GM19351 (cell line): ENCODE data around the gene CTNND1.
A peak's percentile ranks its signal among the peaks of the same experiment; 100 is the strongest.

Experiments
- ATAC-seq: cut with Tn5 transposase; IDR thresholded peaks from one replicate; pipeline ENCODE4 v1.9.1; 2021; ENCODE audit warnings: mild to moderate bottlenecking, moderate library complexity; ENCODE audit not compliant: unreplicated experiment

CTNND1 gene

DNA sequence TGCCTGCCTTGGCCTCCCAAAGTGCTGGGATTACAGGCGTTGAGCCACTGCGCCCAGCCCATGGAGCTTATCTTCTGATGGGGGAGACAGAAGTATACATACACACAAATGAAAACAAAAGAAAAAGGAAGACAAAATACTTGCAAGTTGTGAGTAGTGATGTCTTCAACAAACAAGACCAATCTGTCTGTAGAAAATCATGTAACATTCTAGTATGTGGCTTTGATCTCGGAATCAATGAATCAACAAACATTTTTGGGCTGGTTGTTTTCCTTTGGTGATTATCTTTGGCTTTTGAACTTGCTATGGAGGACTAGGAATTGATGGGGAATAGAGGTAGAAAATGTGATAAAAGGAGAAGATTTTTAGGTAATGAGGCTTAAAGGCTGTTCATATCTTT lies 3.4 kb upstream of the CTNND1 start:
- ATAC-seq: no peak

DNA sequence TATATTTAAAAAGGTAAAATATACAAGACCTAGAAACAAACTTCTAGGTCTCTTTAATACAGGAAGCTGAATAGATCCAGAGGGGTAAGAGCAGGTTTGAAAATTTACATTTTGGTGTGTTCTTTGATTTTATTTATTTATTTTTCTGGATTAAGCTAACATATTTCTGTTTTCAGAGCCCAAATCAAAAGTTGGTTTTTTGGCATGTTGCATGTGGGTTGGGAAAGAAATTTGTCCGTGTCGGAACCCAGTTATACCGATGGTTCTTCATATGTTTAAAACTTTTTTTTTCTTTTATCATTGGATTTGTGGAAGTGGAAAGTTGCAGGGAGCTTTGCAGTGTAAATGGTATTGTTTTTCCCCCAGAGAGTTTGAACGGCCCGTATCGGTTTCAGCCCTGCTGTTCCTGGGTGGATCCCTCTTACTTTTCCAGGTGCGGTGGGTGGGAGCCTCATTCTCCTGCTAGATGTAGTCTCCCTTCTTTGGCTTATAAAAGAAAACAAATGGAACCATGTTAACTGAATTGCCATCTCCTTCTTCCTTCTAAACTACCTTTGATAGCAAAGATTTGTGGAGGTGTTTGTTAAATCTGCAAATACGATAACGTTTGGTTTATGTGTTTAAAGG lies 746 bp downstream of the CTNND1 start:
- ATAC-seq: no peak

DNA sequence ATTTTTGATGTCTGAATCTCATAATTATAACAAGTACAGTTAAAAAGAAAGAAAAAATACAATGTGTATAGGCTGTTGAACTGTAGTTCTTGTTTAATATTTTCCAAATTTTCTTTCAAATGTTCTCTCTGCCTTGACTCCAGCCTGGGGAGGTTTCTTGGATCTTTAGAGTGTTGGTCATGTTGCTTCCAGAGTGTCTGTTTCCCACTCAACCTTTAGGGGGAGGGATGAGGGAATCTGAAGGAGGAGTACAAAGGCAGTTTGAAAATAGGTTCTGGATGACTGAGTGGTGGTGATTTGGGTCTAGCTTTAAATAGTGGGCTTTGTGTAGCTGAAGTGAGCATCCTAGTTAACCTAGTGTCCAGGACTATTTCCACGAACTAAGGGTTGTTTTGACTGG lies 2.0 kb downstream of the CTNND1 start:
- no peak for ATAC-seq

DNA sequence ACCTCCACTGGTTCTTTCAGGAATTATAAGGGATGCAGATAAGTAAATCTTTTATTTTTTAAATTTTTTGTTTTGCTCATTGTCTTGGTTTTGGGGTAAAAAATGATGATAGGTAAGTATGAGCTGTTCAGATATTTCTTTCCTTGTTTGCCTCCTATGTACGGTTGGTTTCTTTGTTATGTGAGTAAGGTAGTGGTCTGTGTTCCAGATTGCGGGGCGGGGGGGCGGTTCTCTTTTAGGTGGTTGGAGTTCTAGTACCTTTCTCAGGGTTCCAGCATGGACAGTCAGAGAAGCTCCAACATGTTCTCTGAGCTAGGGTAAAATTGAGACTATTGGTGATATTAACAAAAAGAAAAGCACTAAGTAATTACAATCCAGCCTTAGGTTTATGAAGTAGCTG lies 2.4 kb downstream of the CTNND1 start:
- no peak for ATAC-seq

DNA sequence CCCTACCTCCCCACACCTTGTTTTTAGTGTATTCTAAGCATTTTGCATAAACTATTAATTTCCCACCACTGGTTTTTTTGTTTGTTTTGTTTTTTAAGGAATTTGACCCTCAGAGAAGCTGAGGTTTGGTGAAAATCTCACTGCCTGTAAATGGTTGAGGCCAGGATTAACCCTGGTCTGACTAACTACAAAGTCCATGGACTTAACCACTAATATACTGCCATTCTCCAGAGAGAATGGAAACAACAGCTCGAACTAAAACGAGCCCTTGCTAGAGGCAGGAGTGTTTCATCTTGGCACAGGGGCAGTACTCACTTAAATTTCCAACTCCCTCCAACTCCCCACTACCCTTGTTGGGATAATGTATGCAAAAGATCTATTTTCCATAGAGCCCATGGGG lies 3.0 kb downstream of the CTNND1 start:
- no peak for ATAC-seq

DNA sequence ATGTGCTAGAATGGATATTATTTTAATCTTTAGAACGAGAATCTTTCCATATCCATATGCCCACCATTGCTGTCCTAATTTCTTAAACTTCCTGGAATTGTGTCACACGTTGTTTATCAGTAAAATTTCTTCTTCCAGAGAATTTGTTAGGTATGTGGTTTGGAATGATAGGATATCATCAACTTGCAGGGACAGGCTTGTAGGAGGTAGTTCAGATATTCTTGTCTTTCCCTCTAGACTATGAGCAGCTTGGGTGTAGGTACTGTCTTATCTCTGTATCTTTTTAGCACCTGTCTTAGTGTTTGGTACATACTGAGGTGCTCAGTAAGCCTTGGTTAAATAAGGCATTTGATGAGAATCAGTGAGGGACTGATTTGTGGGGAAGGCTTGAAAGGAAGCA lies 3.4 kb downstream of the CTNND1 start:
- ATAC-seq: no peak

DNA sequence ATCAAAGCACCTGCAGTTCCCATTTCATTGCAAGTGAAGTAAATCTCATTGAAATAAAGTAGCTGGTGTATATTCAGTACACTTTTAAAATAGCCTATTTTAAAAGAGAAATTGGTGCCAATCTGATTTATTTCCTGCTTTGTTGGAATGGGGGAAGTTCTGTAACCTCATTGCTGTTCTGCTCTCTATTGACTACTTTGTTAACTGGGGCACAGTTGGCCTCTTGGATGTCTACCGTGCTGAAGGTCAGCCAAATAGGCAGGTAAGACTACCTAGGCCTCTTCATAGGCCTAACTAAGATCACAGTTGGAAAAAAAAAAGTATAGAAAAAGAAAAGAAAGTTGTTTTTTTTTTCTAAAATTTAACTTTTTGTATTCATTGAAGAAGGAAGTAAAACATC lies 9.2 kb downstream of the CTNND1 start:
- no peak for ATAC-seq

DNA sequence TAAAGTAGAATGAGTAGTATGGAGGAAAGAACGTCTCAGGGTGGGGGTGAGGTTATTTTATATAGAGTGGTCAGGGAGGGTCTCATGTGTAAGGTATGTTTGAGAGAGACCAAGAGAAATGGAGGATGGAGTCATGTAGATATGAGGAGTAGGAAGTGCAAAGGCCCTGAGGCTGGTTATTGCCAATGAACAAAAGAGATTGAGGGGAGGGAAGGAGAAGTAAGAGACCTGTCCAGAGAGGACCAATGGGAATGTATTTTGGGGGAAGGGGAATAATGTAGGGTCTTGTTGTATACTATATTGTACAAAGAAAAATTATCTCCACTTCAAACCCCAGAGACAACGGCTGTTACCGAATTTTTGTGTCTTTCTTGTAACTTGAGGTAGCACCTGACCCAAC lies 9.8 kb downstream of the CTNND1 start:
- no peak for ATAC-seq

DNA sequence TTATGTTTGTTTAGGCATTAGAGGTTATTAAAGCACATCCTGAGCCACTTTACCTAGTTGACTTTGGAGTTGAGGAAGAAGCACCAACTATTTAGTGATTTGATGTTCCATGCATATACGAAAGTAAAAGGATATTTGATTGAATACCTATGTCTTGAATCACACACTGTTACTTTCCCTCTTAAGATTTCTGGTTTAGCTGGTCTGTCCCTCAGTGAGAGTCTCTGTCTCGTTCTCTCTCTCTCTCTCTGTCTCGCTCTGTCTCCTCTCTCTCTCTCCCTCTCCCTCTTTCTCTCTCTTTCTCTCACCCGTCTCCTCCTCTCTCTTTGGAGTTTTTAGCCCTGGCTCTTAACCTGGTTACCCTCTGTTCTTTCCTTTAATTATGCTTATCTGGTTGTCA lies 11.0 kb downstream of the CTNND1 start:
- no peak for ATAC-seq

DNA sequence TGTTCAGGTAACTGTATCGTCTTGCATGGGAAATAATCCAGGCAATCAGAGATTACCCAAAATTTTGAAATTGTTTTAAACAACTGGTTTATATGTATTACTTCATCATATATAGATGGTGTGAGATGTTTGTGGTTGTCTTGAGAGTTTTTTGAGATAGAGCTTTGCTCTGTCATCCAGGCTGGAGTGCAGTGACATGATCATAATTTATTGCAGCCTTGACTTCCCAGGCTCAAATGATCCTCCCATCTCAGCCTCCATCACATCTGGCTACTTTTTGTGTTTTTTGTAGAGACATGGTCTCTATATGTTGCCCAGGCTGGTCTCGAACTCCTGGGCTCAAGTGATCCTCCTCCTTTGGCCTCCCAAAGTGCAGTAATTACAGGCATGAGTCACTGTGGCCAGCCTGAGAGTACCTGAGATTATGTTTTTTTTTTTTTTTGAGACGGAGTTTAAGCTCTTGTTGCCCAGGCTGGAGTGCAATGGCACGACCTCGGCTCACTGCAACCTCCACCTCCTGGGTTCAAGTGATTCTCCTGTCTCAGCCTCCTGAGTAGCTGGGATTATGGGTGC lies 11.5 kb downstream of the CTNND1 start:
- no peak for ATAC-seq

DNA sequence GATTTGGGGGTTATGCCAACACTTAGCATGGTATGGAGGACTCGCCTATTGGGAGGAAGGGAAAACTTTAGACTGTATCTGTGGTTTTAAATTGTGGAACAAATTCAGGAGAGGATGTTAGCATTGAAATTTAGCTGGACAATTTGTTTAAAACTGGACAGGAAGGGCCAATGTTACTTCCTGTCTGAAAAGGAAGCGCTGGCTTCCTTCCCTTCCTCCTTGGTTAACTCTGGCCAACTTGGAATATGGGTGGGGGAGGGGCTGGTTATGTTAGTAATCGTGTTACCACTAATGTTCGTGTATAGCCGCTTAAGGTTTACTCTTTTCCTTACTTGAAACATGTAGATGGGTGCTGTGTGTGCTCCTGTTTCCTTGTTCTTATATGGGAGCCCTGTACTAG lies 13.9 kb downstream of the CTNND1 start:
- ATAC-seq: no peak

DNA sequence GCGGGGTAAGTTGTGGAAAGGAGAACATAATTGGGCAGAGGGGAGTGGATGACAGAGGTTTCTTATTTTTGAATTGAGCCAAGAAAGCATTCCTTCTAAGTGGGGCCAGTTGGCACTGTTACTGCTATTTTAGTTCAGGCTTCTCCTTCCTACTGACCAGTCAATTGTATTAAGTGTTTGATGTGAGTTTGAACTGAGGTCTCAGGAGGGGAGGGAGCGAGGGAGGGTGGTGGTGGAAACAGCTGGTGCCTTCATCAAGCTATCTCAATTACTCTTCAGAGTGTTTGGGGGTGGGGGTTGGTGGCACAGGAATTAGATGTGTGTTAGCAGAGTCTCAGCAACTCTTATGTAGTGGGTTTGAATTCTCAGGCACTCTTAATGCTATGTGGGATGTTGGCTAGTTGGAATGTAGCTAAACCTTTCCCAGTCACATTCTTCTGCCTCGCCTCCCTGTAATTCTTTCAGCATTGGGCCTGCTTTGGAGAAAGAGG lies 14.5 kb downstream of the CTNND1 start:
- no peak for ATAC-seq

DNA sequence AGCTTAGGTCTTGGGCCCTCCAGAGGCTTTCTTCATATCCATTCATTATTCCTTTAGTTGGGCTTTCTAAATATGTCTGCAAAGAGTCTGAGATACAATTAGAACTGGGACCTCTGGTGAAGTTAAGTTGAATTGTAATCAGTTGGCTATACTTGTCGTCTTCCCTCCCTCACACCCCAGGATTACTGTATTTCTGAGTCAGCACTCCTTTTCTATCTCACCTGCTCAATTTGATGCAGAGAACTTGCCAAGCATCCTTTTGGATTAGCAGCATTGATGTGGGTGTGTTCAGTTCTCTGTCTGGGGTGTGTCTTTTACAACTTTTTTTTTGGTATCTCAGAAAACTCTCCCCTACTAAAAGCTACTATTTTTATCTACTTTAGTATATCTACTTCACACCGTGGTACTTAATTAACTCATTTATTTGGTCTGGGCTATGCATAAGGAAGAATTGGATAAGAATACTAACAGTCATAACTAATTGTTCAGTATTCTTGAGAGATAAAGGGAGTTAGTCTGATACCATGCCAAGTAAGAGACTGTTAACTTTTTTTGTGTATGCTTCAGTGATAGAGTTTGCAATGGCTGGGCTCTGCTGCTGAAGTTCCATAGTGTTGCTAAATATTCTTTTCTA lies 15.1 kb downstream of the CTNND1 start:
- ATAC-seq: no peak

DNA sequence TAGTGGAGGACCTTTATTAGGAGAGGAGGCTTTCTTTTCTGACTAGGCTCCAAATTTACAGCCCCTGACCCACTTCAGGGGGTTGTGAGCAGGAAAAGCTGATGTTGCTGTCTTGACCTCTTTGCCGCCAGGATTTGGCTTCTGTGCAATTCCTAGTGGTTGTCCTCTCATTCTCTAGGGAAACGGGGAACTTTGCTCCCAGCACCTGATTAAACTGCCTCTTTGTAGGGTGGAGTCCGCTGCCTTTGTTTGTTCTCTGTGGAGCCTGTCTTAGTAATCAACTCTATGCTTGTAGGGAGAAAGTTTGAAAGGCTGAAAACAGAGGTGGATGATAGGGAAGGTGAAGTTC lies 16.3 kb downstream of the CTNND1 start:
- no peak for ATAC-seq

DNA sequence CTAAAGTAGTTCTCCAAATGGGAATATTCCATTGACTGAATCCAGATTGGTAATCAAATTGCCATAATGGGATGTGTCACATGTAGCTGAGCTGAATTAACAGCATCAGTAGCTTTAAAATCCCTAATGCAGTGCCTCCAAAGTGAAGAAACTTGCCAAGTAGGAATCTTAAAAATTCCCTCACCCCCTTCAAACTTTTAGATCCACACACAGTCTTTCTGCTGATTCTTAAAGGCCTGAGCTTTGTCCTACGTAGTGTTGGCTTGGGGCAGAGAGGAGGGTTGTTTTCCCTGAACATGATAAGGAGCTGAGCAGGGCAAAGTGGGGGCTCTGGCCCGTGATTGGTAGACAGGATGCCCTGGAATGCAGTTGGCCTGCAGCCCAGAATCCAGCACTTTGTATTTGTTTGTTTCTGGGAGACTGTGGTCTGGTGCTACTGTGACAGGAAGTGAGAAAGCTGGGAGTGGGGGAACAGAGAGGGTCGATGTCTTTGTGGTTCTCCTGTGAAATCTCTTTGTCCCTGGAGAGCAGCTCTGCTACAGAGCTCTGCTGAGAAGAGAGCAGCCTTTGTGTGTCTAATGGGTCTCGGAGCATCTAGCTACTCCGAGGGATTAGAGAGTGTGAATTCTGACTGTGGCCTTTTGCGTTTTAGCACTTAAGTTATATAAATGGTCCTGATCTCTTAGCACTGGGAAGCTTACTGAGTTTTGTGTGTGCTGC lies 16.9 kb downstream of the CTNND1 start:
- no peak for ATAC-seq

DNA sequence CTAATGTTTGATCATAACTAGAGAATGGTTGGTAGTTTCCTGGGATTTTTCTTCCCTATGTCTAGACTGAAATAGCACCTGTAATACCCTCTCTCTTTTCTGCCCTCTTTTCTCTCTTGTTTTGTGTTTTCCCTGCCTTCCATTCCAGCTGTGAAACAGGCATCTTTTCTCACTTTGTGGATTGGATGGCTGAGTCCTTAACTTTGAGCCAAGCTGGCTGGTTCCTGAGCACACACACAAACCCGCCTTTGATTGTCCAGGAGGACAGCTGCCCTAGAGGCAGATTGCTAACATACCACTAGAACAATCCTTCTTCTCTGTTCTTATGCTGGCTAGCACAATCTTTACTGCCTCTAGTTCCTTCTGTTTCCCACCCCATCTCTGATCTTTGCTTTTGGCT lies 17.7 kb downstream of the CTNND1 start:
- ATAC-seq: no peak

DNA sequence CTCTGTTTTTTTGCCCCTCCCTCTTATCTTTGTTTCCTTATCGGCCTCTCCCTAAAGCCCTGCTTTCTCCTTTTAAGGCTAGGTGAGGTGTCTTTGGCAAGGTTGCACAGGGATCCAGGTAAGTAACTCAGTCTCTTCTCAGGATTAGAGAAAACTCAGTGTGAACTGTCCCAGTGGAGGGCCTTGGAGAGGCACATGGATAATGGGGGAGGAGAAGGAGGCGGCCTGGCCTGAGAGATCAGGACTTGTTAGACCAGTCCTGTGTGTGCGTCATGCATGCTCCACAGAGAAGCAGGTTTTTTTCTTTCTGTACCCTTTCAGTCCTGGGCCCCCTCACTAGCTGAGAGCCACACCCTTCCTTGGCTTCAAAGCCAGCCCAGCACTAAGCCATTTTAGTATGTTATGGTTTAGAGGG lies 19.9 kb downstream of the CTNND1 start:
- no peak for ATAC-seq

DNA sequence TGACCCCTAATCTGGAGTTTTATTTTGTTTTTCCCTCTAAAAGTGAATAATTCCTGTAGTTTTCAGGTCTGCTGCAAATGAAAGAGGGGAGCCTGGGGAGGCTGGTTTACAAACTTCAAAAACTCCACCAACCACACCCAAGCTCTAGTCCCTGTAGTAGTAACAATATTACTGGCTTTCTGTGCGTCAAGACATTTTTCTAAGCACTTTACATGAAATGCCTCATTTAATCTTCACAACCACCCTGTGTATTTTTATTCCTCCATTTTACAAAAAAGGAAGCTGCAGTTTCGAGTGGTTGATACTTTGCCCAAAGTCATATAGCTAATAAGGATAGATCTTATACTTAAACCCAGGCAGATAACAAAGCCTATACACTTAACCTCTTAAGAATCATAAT lies 23.5 kb downstream of the CTNND1 start:
- ATAC-seq: peak; percentile 76

DNA sequence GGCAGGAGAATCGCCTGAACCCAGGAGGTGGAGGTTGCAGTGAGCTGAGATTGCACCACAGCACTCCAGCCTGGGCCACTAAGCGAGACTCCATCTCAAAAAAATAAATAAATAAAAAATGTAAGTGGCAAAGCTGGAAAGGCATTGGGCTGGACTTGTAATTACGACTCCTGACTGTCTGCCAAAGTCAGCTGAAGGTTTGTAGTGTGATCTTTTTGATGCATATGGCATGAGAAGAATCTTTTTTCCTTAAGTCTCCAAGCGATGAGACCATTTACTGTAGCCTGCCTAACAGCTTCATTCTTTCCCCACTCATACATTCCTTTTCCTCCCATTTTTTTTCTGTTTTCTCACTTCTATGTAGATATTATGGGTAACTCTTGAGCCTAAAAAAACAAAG lies 24.8 kb downstream of the CTNND1 start:
- no peak for ATAC-seq

DNA sequence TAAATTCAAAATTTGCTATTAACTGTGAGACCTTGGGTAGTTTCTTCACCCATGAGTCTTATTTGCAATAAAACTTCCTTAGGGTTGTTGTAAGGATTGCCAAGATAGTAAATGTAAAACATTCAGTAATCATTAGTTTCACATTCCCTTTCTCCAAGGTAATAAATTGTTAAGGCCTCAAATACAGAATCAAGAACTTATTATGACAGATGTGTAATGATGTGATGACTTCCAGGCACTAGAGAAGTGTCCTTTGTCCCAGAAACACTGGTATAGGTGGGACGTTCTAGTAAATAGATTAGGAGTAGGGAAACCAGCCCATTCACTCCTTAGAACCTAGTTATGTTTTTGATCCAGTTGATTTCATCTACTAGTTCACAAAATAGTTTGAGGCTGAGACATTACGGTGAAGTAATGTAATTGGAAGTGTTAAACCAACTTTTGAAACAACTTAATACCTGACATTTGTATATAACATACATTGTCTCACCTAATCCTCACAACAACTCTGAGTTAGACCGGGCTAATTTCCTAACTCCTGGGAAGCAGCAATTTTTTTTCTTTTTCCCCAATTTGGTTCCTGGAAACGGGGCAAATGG lies 25.5 kb downstream of the CTNND1 start:
- ATAC-seq: no peak

DNA sequence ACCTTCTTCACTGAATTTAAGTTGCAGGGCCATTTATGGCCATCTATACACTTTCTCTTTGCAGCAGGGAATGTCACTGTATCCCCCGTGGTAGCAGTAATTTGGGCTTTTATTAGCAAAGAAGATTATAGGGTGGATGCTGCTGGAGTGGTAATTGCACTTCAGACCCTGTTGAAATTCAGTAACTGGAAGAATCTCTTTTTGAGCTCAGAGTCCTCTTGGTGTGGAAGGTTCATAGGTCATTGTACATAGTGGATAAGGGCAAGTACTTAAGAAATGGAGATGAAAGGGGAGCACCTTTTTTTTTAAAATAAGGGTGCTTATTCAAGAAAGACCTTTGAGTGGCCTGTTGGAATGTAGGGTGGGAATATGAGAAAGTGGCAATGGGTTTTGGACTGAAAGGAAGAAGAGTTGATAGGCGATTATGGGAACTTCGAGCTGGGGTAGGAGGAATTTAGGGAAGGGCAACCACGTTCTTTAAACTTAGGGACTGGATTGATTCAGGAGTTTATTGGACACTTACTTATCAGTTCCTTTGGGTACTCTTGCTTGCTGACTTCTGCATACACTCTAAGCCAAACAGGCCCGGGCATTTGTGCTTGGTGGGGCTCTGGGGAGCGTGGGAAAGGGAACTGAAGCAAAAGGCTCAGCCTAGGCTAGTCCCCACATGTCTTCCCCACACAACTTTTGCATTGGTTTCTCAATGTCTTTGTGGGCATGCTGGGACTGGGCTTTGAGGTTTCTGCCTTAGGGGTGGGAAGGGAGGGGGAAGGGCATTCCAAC lies 26.5 kb downstream of the CTNND1 start:
- no peak for ATAC-seq
